ENCODE measurements around the gene CCDC97.

GRCh38 chr19:41357746-41358145 is 47.8 kb downstream of the CCDC97 start:
- no peak for TF ChIP-seq CTCF (conservative IDR thresholded peaks at IDR 0.05 in 1 of 2, IDR thresholded peaks at IDR 0.05 in 1 of 2; ENCODE audit: extremely low read depth in 1 of 2, insufficient read depth in 1 of 2, low read depth in 1 of 2, low read length in 2 of 2)
- TF ChIP-seq EZH2 (IDR thresholded peaks at IDR 0.05; ENCODE audit: borderline replicate concordance, low read length) = no peak
